ENCODE results near the gene GCNT2. TPM values are rescaled to one million over a fixed set of nuclear protein-coding genes. Genes with fewer than 3 reads are reported as not detected.
"Not testable (repeated sequence)": the region's sequence is repeated elsewhere in the genome, so short reads cannot be mapped to it uniquely, and the experiment has no call there.

GCNT2 gene
- total RNA-seq, 1 donor from 2014 or later, result 51.9 TPM

DNA sequence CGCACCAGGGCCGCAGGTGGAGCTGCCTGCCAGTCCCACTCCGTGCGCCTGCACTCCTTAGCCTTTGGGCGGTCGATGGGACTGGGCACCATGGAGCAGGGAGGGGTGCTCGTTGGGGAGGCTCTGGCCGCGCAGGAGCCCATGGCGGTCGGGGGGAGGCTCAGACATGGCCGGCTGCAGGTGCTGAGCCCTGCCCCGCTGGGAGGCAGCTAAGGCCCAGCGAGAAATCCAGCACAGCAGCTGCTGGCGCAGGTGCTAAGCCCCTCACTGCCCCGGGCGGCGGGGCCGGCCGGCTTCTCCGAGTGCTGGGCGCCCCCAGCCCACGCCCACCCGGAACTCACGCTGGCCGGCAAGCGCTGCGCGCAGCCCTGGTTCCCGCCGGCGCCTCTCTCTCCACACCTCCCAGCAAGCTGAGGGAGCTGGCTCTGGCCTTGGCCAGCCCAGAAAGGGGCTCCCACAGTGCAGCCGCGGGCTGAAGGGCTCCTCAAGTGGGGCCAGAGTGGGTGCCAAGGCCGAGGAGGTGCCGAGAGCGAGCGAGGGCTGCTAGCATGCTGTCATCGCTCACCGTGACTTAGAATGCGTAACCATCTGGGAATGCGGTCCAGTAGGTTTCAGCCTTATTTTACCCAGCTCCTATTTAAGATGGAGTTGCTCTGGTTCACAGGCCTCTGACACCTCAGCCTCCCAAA is 96.0 kb downstream of the GCNT2 start:
- ATAC-seq, result no peak
- intact Hi-C loops (cut with DNase I), result no loop called here
- DNase-seq (ENCODE audit: missing footprints), result no peak

DNA sequence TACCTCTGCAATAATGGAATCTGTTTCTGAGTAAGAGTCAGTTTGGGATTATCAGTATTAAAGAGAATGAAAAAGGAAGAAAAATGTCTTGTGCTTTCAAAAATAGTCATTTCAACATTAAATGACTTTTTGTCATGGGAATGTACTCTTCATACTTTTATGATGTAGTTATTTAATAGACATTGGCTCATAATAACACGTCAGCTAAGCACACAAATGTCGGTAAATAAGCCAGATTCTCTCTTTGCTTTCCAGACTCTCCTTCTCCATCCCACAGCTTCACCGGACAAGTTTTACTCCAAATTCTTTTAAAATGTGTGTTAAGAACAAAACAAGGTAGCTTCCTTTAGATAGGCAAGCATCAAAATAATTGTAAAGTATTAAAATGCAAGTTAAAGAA is 97.3 kb downstream of the GCNT2 start:
- no peak for DNase-seq (ENCODE audit: missing footprints)
- no peak for ATAC-seq
- intact Hi-C loops (cut with DNase I), result no loop called here

DNA sequence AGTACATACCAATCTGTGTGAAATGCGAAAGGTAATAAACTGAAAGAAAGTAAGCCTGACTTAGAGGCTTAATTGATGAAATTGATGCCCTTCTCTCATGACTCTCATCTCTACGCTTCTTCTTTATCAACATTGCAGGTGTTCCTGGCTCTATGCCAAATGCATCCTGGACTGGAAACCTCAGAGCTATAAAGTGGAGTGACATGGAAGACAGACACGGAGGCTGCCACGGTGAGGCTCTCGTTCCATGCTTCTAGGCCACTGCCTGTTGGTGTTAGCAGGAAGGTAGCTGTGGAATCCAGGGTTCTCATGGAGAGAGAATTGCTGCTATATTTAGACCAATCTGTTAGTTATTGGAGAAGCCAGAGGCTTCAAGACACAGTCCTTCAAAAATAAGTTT is 100.1 kb downstream of the GCNT2 start:
- DNase-seq (ENCODE audit: missing footprints), result no peak
- ATAC-seq, result peak; percentile 66
- intact Hi-C loops (cut with DNase I), result loop anchor here (5.0 kb wide), 1 partner anchor 109 kb away; no protein-coding TSS in a partner anchor

DNA sequence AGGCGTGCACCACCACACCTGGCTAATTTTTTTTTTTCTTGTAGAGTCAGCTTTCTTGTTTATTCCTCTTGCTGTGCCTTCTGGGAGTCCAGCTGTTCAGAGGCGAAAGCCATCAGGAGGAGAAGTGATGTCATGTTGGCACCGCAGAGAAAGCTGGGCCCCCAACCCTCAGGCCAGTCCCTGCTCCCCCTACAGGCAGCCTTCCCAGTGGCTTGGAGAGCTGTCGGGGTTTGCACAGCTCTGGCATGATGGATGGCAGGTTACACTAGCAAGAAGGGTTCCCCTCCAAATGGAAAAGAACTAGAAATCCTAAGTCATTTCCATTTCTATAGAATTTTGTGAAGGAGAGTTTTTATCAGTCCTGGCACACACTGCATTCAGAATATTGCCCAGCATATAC is 100.7 kb downstream of the GCNT2 start:
- intact Hi-C loops (cut with DNase I), result loop anchor here (5.0 kb wide), 1 partner anchor 110 kb away; no protein-coding TSS in a partner anchor
- ATAC-seq (no peak), DNase-seq (ENCODE audit: missing footprints) (no peak)

DNA sequence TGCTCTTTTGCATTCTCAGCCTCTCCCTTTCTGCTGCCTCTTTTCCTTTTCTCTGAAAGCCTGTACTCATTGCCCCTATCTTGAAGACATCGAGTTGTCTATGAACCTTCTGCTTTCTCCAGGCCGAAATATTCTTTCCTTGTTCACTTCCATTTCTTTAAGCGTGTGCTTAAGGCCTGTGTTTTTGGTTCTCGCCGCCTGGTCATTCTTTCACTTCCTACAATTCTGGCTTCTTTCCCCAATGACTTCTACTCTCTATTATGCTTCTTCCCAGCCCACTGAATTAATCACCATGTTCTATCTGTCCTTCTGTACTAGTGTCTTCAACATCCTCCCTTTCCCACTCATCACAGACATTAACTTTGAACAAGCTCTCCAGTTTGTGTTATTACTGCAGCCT is 103.7 kb downstream of the GCNT2 start:
- ATAC-seq, result no peak
- intact Hi-C loops (cut with DNase I), result loop anchor here (5.0 kb wide), 1 partner anchor 113 kb away; no protein-coding TSS in a partner anchor
- no peak for DNase-seq (ENCODE audit: missing footprints)

DNA sequence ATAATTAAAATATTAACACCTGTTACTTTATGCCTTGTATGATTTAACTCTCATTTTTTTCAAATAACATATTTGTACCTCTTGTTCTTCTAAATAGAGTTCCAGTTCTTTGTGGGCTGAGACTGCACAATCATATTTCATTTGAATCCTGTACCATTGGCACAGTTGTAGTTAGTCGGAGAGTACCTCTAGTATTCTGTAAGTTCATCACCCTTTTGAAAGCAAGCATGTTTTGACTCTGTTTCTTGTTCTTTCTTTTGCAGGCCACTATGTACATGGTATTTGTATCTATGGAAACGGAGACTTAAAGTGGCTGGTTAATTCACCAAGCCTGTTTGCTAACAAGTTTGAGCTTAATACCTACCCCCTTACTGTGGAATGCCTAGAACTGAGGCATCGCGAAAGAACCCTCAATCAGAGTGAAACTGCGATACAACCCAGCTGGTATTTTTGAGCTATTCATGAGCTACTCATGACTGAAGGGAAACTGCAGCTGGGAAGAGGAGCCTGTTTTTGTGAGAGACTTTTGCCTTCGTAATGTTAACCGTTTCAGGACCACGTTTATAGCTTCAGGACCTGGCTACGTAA is 105.1 kb downstream of the GCNT2 start:
- intact Hi-C loops (cut with DNase I), result no loop called here
- ATAC-seq (no peak), DNase-seq (ENCODE audit: missing footprints) (no peak)

DNA sequence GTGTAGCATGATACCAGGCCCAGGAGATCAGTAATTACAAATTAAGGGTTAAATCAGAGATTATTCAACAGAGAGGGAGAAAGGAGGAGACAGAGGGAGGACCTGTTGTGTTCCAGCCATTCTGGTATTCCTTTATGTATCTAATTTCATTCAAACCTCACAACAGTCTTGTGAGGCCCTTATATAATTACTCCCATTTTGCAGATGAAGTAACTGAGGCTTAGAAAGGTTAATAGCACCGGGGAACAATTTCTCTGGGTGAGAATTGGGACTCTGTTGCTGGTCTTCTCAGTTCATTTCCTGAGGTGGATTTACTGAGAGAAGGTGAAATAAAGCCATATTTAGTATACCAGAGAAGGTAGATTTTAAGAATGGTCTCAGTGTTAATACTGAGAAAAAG is 106.6 kb downstream of the GCNT2 start:
- ATAC-seq (no peak), DNase-seq (ENCODE audit: missing footprints) (no peak)
- intact Hi-C loops (cut with DNase I), result no loop called here

DNA sequence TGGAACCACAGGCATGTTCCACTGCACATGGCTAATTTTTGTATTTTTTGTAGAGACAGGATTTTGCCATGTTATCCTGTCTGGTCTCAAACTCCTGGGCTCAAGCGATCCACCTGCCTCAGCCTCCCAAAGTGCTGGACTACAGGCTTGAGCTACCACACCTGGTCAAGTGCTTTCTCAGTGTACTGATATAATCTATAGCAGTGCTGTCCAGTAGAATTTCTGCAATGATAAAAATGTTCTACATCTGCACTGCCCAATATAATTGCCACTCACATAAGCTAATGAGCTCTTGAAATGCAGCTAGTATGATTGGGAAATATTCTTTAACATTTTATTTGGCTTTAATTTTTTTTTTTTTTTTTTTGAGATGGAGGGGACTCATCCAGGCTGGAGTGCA is 109.0 kb downstream of the GCNT2 start:
- DNase-seq (ENCODE audit: missing footprints), result no peak
- no peak for ATAC-seq
- intact Hi-C loops (cut with DNase I), result no loop called here

DNA sequence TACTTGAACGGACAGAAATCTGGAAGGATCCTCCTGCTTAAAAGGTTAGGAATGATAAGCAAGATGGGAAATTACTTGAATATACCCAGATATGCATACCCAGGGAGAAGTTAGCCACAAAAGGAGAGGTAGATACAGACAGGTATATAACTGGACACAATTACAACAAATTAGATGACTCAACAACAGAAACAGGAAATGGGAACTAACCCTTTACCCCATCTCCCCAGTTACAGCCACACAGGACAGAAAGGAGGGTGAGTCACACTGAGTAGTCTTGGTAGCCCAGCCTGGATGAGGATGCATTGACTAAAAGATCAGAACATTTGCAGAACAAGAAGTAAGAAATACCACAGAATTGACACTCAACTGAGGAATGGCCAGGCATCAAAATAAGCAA is 112.1 kb downstream of the GCNT2 start:
- intact Hi-C loops (cut with DNase I), result no loop called here
- no peak for DNase-seq (ENCODE audit: missing footprints)
- no peak for ATAC-seq

DNA sequence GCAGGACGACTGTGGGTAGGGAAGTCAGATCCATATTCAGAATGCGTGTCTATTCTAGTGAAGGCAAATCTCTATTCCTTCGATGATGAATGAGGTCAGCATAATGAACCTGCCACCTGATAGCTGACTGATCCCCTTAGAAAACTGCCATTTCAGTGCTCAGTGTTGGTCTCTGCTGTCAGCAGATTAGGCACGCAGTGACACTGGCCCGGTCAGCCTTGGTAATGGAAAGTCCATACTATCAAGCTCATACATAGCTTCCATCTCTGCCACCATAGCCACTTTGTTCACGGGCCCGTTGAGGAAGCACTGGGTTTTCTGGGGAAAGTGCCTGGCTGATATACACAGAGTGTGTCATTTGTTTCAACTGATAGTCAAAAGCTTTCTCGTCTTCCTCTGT is 119.3 kb downstream of the GCNT2 start:
- DNase-seq (ENCODE audit: missing footprints) (no peak), ATAC-seq (no peak)
- intact Hi-C loops (cut with DNase I), result no loop called here

DNA sequence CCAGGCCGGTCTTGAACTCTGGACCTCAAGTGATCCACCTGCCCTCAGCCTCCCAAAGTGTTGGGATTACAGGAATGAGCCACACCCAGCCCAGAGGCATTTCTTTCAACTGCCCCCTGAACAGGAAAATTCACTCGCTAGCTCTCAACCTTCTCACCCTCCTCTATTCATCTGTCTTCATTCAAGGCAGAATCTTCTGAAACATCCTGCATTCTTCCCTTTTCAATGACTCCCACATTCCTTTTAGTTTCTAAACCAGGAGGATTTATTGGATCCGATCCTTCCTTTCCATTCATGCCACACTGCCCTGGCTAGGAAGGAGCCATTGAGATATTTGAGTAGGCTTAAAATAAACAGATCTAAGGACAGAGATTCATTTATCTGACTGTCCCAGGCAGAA is 120.4 kb downstream of the GCNT2 start:
- ATAC-seq (no peak), DNase-seq (ENCODE audit: missing footprints) (no peak)
- intact Hi-C loops (cut with DNase I), result no loop called here

DNA sequence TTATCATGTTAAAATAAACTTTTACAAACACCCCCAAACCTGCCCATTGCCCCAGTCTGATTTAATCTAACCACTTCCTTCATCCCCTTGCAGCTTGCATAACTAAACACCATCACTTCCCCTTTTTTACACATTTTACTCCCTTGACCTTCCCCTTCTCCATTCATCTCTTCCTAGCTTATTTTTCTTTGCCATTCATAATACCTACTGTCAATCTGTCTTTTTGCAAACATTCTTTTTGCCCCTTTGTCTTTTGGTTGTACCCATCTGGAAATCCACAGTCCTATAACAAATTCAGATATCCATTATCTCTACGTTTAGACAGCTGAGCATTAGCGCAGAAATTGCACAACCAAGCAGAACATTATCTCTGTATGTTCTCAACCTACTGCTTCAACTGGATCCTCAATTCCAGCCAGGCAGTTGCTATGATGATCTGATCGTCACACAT is 122.1 kb downstream of the GCNT2 start:
- no peak for DNase-seq (ENCODE audit: missing footprints)
- intact Hi-C loops (cut with DNase I), result no loop called here
- ATAC-seq, result no peak

DNA sequence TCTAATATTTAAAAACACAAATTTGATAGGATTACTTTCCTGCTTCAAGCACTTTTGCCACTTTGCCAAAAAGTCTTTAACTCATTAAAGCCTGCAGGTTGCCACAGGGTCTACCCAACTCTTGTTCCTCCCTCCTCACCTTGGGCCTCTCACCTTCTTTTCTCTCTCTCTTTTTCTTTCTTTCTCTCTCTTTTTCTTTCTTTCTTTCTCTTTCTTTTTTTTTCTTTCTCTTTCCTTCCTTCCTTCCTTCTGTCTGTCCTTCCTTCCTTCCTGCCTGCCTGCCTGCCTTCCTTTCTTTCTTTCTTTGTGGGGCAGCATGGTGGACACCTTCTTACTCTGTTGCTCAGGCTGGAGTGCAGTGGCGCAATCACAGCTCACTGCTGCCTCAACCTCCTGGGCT is 123.1 kb downstream of the GCNT2 start:
- ATAC-seq (no peak), DNase-seq (ENCODE audit: missing footprints) (no peak)
- intact Hi-C loops (cut with DNase I), result no loop called here

DNA sequence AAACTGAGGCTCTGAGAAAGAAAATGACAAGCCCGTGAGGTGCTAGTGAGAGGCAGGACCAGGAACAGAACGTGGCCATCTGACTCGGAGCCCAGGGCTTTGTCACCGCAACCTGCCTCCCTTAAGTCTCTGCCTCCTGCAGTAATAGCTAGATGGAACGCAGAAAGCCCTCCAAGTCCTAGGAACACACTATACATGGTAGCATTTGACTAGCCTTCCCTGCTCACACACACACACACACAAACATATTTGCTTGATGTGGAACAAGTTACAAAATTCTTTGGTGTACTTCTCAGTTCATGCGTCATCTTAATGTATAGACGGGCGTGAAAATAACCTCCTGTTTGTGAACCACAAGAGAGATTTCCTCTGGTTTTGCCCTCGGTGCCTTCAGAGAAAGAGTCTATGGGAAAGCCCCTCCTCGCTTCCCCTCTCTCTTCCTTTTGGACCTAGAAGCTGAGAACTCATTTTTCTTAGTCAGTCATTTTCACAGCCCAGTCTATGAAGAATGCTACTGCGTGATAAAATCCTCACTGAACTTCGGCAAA is 134.4 kb downstream of the GCNT2 start:
- ATAC-seq (no peak), DNase-seq (ENCODE audit: missing footprints) (no peak)
- intact Hi-C loops (cut with DNase I), result no loop called here

DNA sequence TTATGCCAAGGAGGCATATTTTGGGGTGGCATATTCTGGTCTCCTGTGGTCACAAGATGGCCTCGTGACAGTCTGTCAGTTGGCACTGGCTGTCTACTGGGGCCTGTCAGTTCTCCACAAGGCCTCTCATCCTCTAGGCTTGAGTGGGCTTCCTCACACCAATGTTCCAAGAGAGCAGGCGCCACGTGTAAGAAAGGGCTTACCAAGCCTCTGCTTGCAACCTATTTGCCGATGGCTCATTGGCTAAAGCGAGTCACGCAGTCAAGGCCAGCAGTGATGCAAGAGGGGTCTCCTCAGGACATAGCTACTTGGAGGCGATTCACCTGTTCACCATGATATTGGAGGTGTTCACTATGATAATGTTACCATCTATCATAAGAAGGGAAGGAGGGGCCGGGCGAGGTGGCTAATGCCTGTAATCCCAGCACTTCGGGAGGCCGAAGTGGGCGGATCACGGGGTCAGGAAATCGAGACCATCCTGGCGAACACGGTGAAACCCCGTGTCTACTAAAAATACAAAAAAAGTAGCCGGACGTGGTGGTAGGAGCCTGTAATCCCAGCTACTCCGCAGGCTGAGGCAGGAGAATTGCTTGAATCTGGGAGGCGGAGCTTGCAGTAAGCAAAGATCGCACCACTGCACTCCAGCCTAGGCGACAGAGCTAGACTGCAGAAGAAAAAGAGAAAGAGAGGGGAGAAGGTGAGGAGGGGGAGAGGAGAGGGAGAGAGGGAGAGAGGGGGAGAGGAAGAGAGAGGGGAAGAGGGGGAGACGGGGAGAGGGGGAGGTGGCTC is 138.0 kb downstream of the GCNT2 start:
- intact Hi-C loops (cut with DNase I), result no loop called here
- no peak for ATAC-seq
- DNase-seq (ENCODE audit: missing footprints), result peak; percentile 47

DNA sequence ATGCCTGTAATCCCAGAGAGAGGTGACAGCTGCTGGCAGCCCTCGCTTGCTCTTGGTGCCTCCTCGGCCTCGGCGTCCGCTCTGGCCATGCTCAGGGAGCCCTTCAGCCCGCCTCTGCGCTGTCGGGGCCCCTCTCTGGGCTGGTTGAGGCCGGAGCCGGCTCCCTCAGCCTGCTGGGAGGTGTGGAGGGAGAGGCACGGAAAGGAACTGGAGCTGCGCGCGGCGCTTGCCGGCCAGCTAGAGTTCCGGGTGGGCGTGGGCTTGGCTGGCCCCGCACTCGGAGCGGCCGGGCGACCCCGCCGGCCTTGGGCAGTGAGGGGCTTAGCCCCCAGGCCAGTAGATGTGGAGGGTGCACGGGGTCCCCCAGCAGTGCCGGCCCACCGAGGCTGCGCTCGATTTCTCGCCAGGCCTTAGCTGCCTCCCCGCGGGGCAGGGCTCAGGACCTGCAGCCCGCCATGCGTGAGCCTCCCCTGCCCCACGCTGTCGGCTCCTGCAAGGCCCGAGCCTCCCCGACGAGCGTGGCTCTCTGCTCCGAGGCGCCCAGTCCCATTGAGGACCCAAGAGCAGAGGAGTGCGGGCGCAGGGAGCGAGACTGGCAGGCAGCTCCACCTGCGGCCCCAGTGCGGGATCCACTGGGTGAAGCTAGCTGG is 138.7 kb downstream of the GCNT2 start:
- no peak for ATAC-seq
- peak; percentile 64 for DNase-seq (ENCODE audit: missing footprints)
- intact Hi-C loops (cut with DNase I), result no loop called here

DNA sequence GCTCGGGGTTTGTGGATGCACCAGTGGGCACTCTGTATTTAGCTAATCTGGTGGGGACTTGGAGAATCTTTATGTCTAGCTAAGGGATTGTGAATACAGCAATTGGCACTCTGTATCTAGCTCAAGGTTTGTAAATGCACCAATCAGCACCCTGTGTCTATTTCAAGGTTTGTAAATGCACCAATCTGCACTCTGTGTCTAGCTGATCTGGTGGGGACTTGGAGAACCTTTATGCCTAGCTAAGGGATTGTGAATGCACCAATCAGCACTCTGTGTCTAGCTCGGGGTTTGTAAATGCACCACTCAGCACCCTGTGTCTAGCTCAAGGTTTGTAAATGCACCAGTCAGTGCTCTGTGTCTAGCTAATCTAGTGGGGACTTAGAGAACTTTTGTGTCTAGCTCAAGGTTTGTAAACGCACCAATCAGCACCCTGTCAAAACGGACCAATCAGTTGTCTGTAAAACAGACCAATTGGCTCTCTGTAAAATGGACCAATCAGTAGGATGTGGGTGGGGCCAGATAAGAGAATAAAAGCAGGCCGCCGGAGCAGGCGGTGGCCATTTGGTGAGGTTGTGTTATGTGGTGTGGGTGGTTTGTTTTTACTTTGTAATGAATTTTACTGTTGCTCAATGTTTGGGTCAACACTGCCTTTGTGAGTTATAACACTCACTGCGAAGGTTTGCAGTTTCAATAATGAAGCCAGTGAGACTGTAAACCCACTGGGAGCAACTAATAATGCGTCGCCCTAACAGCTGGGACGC is 139.5 kb downstream of the GCNT2 start:
- intact Hi-C loops (cut with DNase I); DNase-seq (ENCODE audit: missing footprints); ATAC-seq: not testable (repeated sequence)

DNA sequence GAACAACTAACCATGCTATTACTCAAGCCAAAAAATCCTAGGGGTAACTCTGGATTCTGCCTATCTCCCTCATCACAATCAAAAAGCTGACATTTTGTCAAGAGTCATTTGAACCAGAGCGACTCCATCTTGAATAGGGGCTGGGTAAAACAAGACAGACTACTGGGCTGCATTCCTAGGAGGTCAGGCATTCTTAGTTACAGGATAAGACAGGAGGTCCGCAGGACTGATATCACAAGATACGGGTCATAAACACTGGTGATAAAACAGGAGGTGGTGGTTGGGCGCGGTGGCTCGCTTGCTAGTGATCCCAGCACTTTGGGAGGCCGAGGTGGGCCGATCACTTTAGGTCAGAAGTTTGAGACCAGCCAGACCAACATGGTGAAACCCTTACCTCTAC is 141.1 kb downstream of the GCNT2 start:
- no peak for ATAC-seq
- intact Hi-C loops (cut with DNase I), result no loop called here
- peak; percentile 54 for DNase-seq (ENCODE audit: missing footprints)

All from Right ventricle myocardium inferior (tissue), 1 donor.